ENCODE measurements around the gene GPR39.

The GPR39 gene

DNA sequence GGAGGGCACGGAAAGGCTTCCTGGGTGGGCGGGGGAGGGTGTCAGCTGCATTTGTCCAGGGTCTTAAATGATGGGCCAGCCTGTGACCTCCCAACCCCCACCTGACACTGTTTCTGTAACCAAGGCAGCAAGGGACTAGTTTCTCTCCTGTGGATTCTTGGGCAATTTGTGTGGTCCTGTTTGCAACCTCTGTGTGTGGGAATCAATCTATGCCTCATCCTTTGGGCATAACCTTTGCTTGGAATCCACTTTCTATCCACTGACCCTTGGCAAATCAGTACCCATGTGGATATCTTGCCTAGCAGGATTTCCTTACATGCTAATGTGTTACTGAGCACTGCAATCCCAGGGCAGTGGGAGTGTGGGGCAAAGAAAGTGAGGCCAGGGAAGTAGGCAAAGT, 54.1 kb downstream of the GPR39 start:
- no peak for TF ChIP-seq CTCF (IDR thresholded peaks at IDR 0.05)

- TF ChIP-seq CTCF (IDR thresholded peaks at IDR 0.05), result no peak
Observed at GRCh38 chr2:132473174-132473883, 56.7 kb downstream of the GPR39 start.

DNA sequence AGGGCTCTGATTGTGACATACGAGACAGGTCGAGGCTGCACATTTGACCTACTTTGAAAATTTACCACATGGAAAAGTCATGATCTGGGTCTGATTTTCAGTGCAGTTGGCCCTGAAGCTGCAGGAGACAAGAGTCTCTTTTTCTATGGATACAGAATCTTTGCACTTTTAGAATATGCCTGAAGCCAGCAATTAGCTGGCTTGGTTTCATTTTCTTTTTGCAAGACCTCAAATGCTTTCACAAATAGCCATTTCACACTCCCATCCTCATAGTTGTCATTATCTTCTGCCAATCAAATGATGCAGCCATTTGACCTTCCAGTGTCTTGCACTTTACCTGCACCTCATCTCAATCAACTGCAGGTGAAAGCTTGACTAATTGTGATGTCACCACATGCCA, 59.0 kb downstream of the GPR39 start:
- no peak for TF ChIP-seq CTCF (IDR thresholded peaks at IDR 0.05)

- no peak for TF ChIP-seq CTCF (IDR thresholded peaks at IDR 0.05)
Observed at GRCh38 chr2:132477436-132477835, 60.8 kb downstream of the GPR39 start.

DNA sequence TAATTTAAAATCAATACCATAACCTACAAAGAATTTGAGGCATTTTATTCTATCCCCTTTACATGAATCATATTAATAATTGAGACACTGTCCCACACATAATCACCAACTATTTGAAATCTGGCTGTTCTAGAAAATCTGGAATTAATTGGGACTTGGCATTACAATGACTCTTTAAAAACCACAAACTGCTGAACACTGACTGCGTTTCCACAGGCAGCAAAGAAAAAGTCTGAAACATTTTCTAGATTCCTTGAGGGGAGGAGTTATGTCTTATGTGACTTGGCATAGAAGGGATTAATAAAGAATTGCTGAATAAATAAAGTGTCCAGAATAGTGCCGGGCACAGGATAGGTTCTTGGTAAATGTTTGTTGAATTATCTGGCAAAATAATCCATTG, 61.4 kb downstream of the GPR39 start:
- no peak for TF ChIP-seq CTCF (IDR thresholded peaks at IDR 0.05)

DNA sequence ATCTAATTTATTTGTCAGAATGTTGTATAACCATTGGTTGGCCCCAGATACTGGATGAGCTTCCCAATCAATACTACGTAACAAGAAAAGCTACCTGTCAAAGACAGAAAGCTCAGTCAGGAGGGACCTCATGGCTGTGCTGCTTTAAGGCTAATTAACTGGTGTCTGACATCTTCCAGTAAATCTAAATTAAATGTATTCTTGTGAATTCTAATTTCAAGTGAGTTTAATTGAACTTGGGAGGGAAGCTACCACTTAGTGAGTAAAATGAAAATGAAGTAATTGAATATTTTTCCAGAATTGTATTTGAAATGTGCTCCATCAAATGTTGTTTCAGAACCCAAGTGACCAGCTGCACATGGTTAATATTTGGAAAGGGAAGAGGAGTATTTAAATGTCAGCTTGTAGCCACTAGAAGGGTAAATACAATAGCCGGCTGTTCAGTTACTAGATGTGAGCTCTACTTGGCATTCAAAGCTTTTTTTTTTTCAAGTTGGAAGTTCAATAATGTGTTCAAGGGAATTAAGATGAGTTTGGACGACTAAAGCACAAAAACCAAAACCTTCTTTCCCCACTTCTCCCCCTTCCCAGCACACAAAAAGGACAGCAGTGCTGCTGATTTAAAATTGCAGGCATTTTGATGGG, 62.0 kb downstream of the GPR39 start:
- no peak for TF ChIP-seq CTCF (IDR thresholded peaks at IDR 0.05)

DNA sequence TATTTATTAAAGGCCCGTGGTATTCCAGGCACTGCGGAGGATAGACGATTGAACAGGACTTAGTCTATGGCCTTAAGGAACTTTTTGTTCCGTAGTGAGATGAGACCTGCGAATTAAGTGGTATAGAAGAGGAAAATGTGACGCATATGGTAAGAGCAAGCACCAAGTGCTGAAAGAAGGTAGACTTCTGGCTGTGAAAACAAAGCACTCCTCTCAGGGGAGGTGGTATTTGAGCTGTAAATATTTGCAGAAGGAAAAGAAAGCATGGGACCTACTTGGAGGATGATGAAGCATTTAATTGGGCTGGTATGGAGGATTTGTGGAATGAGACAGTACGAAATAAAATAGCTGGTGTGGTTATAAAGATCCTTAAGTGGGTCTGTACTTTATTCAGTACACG, 62.5 kb downstream of the GPR39 start:
- TF ChIP-seq CTCF (IDR thresholded peaks at IDR 0.05), result no peak

Measured in LNCAP (cell line).